Activated naive CD8-positive, alpha-beta T cell treated with anti-CD3 and anti-CD28 coated beads, Interleukin-2, amount 10 ng/mL, durations not matched to agents 7 days and 5 days (primary cell): ENCODE results near the gene CUL3. TPM values are rescaled to one million over a fixed set of nuclear protein-coding genes. Genes with fewer than 3 reads are reported as not detected.

Source experiments
- ATAC-seq: fragments of 150-1000 bp; cut with Tn5 transposase; one replicate; pipeline ENCODE4 v1.10.0; 2021; ENCODE audit warnings: low read depth, moderate library complexity
- POLR2A ChIA-PET: fragments of 350-600 bp; sonication (Branson Sonifier 250); formaldehyde crosslinking; loops from one replicate; lab custom pipeline; 2021; ENCODE audit warnings: antibody characterized with exemption; lab: Charles Lee
- DNase-seq: peaks from one replicate; pipeline ENCODE4 v3.0.0; 2021
- H3K27ac Mint-ChIP-seq: one replicate; pipeline ENCODE4 v1.8.0; 2022; ENCODE audit warnings: mild to moderate bottlenecking, mixed read lengths
- H3K27me3 Mint-ChIP-seq: one replicate; pipeline ENCODE4 v1.8.0; 2022; ENCODE audit warnings: mild to moderate bottlenecking, moderate library complexity, mixed read lengths
- H3K36me3 Mint-ChIP-seq: one replicate; pipeline ENCODE4 v1.8.0; 2021; ENCODE audit warnings: mild to moderate bottlenecking, mixed read lengths
- H3K4me1 Mint-ChIP-seq: one replicate; pipeline ENCODE4 v1.8.0; 2021; ENCODE audit warnings: mixed read lengths
- H3K4me3 Mint-ChIP-seq: one replicate; pipeline ENCODE4 v1.8.0; 2022; ENCODE audit warnings: mild to moderate bottlenecking, moderate library complexity, mixed read lengths
- H3K9me3 Mint-ChIP-seq: one replicate; pipeline ENCODE4 v1.8.0; 2021; ENCODE audit warnings: mixed read lengths
- total RNA-seq, 2 experiments: library from RNA; stranded (reverse); gene quantifications; one replicate each; pipeline ENCODE4 v1.2.3, GENCODE V29; 2021

CUL3 gene
- total RNA-seq, 2 experiments from 2014 or later = 78.4 to 81.5 TPM

DNA sequence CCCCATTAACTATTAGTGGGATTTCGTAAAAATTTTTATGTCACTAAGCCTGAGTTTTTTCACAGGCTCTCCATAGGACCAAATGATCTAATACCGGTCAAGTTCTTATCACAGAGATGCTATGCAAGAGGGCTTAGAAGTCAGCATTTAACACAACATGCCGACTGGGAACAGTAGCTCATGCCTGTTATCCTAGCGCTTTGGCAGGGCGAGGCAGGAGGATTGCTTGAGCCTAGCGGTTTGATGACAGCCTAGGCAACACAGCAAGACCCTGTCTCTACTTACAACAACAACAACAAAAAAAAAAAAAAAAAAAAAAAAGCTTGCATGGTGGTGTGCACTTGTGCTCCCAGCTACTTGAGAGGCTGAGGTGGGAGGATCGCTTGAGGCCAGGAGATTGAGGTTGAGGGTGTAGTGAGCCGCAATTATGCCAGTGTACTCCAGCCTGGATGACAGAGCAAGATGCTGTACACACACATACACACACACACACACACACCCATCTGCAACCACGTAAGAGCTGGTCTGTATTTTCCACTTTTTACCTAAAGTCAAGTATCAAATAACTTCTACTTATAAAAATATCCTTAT, 115.7 kb downstream of the CUL3 start:
- peaks cover 7% of the 10 kb centered on the region for H3K36me3 Mint-ChIP-seq
- DNase-seq (no peak), ATAC-seq (no peak)
- no peak overlapping the region for H3K27ac Mint-ChIP-seq
- H3K9me3 Mint-ChIP-seq = peaks cover 3% of the 10 kb centered on the region
- POLR2A ChIA-PET = interaction anchor here (0.6 kb wide), 1 partner anchor 34 kb away, joined by 3 read pairs; no protein-coding TSS in a partner anchor
- no peaks in the 10 kb centered on the region for H3K27me3 Mint-ChIP-seq
- H3K4me3 Mint-ChIP-seq = no peak overlapping the region
- peaks cover 2% of the 10 kb centered on the region for H3K4me1 Mint-ChIP-seq

DNA sequence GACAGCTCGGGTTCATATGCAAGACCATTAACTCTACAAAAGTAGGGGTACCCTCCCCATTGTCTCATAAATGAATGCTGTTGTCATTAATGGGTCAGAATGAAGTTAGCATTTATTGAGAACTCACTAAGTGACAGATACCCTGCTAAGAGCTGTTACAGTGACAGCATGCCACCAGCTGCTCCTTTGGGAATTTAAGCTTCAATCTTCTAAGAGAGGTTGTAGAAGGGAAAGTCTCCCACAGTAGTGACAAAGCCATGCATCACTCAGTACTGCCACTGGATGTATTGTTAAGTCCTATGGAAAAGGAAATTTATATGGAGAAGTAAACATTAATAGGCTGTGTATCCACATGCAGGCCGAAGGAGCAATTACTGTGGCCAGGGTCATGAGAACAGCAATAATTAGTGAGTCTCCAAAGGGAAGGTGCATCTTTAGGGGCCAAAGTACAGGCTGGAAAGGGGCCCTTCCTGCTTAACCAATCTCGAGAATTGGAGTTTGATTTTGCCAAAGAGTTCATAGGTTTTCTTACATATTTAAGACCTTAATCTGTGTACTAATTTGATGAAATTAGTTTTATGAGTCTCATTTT, 118.8 kb downstream of the CUL3 start:
- no peak for ATAC-seq

DNA sequence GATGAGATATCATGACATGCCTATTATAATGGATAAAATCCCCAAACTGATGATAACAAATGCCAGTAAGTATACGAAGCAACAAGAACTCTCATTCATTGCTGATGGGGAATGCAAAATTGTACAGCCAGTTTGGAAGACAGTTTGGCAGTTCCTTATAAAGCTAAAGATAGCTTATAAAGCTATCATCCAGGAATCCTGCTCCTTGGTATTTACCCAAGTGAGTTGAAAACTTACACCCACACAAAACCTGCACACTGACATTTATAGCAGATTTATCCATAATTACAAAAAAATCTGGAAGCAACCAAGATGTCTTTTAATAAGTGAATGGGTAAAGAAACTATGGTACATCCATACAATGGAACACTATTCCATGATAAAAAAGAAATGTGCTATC, 123.8 kb downstream of the CUL3 start:
- Mint-ChIP-seq H3K4me1 (peaks cover 5% of the 10 kb centered on the region), H3K27me3 (peaks cover 15% of the 10 kb centered on the region)
- POLR2A ChIA-PET = no interaction called here

More for the DNA sequence above, 118.8 kb downstream of the CUL3 start:
- H3K4me1 Mint-ChIP-seq = peaks cover 5% of the 10 kb centered on the region
- H3K4me3 Mint-ChIP-seq = no peak overlapping the region
- DNase-seq = no peak
- H3K9me3 Mint-ChIP-seq = peaks cover 6% of the 10 kb centered on the region
- H3K36me3 Mint-ChIP-seq = no peaks in the 10 kb centered on the region
- POLR2A ChIA-PET = no interaction called here
- peaks cover 3% of the 10 kb centered on the region for H3K27me3 Mint-ChIP-seq
- H3K27ac Mint-ChIP-seq = no peak overlapping the region

DNA sequence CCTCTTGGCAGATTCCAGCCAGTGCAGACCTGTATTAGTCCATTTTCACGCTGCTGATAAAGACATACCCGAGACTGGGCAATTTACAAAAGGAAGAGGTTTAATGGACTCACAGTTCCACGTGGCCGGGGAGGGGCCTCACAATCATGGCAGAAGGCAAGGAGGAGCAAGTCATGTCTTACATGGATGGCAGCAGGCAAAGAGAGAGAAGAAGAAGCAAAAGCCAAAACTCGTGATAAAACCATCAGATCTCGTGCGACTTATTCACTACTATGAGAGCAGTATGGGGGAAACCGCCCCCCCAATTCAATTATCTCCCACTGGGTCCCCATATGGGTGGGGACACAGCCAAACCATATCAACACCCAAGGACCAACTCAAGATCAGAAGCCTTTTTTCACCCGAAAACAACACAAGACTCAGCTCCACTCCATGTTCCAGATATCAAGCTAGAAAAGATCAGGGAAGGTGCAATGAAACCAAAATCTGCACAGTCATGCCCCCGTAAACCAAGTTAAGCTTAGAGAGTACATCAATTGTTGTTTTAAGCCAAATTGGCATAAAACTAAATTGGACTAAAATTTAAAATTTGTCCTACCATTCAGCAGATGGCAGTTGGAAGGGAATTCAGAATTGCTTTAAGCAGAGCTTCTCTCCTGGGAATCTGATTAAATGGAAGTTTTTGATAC, 127.6 kb downstream of the CUL3 start:
- no peak overlapping the region for H3K27ac Mint-ChIP-seq
- H3K4me1 Mint-ChIP-seq = no peaks in the 10 kb centered on the region
- no peak for DNase-seq
- H3K9me3 Mint-ChIP-seq = peaks cover 3% of the 10 kb centered on the region
- H3K27me3 Mint-ChIP-seq = peaks cover 20% of the 10 kb centered on the region
- peaks cover 3% of the 10 kb centered on the region for H3K36me3 Mint-ChIP-seq
- no peak for ATAC-seq
- POLR2A ChIA-PET = no interaction called here
- H3K4me3 Mint-ChIP-seq = no peak overlapping the region

More for the DNA sequence above, 123.8 kb downstream of the CUL3 start:
- Mint-ChIP-seq H3K4me3 (no peak overlapping the region), H3K27ac (no peak overlapping the region), H3K36me3 (peaks cover 3% of the 10 kb centered on the region), H3K9me3 (peaks cover 10% of the 10 kb centered on the region)
- no peak for ATAC-seq
- no peak for DNase-seq

DNA sequence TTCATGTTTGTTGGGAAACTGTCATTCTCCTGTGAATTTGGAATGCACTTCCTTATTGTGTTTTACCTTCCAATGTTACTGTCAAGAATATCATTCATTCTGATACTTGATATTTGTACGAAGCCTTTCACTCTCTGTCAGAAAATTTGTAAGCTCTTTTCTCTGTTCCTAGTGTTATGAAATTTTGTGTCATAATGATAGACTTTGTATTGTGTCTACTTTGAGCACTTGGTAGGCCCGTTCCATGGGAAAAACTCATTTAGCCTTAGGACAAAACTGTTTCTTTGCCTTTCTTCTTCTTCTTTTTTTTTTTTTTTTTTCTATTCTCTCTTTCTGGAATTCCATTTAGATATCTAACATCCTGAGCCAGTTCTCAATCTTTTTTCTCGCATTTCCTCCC, 131.3 kb downstream of the CUL3 start:
- Mint-ChIP-seq H3K4me1 (no peaks in the 10 kb centered on the region), H3K9me3 (peaks cover 3% of the 10 kb centered on the region), H3K27ac (no peak overlapping the region), H3K4me3 (no peak overlapping the region), H3K36me3 (peaks cover 3% of the 10 kb centered on the region), H3K27me3 (peaks cover 14% of the 10 kb centered on the region)
- POLR2A ChIA-PET = no interaction called here
- DNase-seq (no peak), ATAC-seq (no peak)

DNA sequence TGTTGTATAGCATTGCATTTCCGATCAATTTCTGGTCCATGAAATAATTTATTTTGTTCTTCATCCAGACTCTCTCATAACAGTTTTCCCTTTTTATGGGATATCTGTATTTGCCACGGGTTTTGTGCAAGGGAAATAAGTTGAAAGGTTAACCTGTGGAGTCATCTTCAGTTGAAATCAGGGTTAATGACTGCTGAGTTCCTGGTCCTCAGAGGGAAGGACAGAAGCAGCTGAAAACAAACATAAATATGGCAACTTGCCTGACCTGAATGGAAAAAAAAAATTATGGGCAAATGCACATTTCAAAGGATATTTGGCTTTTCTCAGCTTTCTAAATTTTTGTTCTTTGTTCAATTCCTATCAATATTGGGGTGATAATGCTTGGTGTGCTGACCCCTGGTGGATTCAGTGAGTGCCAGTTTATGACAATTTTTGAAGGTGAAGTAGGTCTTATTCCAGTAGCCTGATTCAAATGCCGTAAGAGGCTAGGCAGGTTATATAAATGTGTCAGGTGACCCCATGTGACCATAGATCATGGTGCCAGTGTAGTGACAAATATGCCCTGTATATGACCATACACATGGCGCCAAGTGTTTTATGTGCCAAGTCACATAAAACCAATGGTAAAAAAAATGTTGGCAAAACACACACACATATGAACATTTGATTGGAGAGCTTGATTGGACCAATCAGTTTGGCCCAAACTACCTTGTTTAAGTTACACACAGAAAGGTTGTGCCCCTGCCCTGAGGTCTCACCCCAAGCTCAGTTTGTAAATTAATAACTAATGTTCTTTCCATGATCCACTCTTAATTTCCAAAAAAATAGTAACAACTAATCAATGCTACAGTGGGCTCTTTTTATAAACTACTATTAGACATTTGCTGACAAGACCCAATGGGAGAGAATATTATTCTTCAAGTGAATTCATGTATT, 135.7 kb downstream of the CUL3 start:
- no peaks in the 10 kb centered on the region for H3K9me3 Mint-ChIP-seq
- no peak overlapping the region for H3K4me3 Mint-ChIP-seq
- H3K27ac Mint-ChIP-seq = no peak overlapping the region
- no peak for DNase-seq
- H3K4me1 Mint-ChIP-seq = no peaks in the 10 kb centered on the region
- peaks cover 18% of the 10 kb centered on the region for H3K27me3 Mint-ChIP-seq
- peak; percentile 47 for ATAC-seq
- POLR2A ChIA-PET = no interaction called here
- no peaks in the 10 kb centered on the region for H3K36me3 Mint-ChIP-seq

DNA sequence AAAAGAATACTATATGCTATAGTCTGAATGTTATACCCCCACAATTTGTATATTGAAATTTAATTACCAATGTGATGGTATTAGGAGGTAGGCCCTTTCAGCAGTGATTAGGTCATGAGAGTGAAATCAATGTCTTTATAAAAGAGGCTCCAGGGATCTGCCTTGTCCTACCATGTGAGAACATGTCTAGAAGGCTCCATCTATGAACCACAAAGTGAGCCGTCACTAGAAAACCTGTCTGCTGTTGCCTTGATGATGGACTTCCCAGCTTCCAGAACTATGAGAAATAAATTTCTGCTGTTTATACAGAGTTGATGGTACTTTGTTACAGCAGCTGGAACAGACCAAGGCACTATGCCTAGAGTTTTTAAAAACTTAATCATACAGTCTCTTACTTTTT, 136.9 kb downstream of the CUL3 start:
- H3K27ac Mint-ChIP-seq = no peak overlapping the region
- POLR2A ChIA-PET = no interaction called here
- H3K36me3 Mint-ChIP-seq = no peaks in the 10 kb centered on the region
- no peak overlapping the region for H3K4me3 Mint-ChIP-seq
- no peak for ATAC-seq
- DNase-seq = no peak
- peaks cover 2% of the 10 kb centered on the region for H3K4me1 Mint-ChIP-seq
- H3K27me3 Mint-ChIP-seq = peaks cover 22% of the 10 kb centered on the region
- no peaks in the 10 kb centered on the region for H3K9me3 Mint-ChIP-seq

DNA sequence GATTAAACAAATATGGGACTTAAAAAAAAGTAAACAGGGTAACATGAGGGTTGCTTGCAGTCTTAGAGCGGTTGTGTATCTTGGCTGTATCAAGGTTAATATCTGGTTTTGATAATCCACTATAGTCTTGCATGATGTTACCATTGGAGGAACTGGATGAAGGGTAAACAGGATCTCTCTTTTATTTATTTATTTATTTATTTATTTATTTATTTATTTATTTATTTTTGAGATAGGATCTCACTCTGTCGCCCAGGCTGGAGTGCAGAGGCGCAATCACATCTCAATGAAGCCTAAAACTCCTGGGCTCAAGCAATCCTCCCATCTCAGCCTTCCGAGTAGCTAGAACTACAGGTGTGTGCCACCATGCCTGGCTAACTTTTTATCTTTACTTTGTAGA, 140.4 kb downstream of the CUL3 start:
- Mint-ChIP-seq H3K27me3 (peaks cover 43% of the 10 kb centered on the region), H3K36me3 (no peaks in the 10 kb centered on the region), H3K4me3 (no peak overlapping the region), H3K27ac (no peak overlapping the region), H3K9me3 (no peaks in the 10 kb centered on the region), H3K4me1 (peaks cover 6% of the 10 kb centered on the region)
- ATAC-seq (no peak), DNase-seq (no peak)
- POLR2A ChIA-PET = no interaction called here

DNA sequence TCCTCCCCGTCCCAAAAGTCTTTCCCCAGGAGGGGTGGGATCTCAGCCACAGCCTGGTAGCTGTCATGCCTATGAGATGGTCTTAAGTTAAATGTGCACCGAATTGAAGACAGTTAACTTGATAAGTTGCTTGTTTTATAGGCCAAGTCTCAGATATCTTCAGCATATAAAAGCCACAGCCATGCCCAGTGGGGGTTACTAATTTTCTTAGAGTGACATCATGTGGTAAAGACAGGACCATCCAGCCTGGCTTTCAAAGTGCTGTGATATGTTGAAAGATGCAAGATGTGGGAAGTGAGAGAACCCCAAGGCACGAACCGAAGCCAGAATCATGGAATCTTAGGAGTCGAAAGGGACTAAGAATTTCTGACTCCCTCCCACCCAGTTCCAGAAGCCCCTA, 141.1 kb downstream of the CUL3 start:
- Mint-ChIP-seq H3K4me1 (peaks cover 6% of the 10 kb centered on the region), H3K27me3 (peaks cover 42% of the 10 kb centered on the region), H3K4me3 (peak overlapping the region; percentile 22), H3K9me3 (no peaks in the 10 kb centered on the region), H3K36me3 (no peaks in the 10 kb centered on the region), H3K27ac (no peak overlapping the region)
- POLR2A ChIA-PET = no interaction called here
- DNase-seq (no peak), ATAC-seq (no peak)

DNA sequence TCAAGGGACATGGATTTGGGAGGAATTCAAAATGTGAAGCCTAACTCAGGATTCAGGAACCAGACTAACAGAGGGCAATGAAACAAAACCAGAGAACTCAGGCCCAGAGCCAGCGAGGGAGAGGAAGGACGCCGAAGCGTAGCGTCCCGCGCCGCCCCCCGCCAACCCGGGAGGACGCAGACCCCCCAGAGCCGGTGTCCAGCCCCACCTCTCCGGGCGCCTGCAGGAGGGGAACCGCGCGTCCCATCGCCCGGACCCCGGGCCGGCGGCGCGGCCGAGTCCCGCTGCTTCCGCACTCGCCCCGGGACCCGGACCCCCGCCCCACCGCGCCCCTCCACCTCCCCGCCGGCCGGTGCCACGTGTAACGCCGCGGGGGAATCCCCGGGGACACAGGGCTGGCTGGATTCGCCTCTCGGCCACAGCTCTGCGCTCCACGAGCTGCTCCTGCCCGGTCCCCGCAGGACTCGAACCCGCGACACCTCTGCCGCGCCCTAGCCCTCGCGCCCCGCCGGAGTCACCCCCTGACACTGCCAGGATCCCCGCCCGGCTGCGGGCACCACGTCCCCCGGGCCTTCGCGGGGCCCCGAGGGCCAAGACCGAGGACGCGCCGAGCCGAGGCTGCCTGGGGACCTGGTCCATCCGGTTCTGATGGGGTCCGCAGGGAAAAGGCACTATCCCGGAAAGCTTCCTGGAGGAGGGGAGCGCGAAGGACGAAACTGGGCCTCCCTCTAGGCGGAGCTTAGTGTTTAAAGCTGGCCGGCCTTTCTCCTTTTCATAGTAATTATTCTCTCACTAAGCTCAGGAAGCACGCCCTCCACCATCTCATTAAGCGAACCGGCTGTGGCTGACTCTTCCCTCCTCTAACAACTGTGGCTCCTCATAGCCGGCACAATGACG, 142.8 kb downstream of the CUL3 start:
- POLR2A ChIA-PET = no interaction called here
- peak overlapping the region; percentile 54 for H3K27ac Mint-ChIP-seq
- DNase-seq = peak; percentile 41
- peak; percentile 60 for ATAC-seq
- peaks cover 6% of the 10 kb centered on the region for H3K4me1 Mint-ChIP-seq
- H3K36me3 Mint-ChIP-seq = no peaks in the 10 kb centered on the region
- no peaks in the 10 kb centered on the region for H3K9me3 Mint-ChIP-seq
- H3K27me3 Mint-ChIP-seq = peaks cover 47% of the 10 kb centered on the region
- H3K4me3 Mint-ChIP-seq = peak overlapping the region; percentile 86

DNA sequence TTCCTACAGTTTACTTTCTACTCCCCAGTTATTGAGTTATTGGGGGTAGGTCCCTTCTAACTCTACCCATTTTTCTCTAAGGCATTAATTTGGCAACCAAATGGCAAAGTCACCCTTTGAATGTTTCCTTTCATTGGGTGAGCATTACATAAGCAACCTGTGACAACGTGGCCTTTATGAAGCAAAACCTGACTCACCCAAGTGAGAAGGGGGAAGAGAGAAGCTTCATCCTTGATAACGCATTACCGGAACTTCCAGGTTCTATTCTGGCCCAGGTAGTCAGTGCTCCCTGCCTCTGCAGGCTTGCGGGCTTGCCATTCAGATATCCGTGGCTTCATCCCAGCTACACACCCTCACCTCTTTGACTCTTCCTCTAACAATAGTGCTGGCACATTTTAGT, 144.2 kb downstream of the CUL3 start:
- peaks cover 47% of the 10 kb centered on the region for H3K27me3 Mint-ChIP-seq
- no peak overlapping the region for H3K27ac Mint-ChIP-seq
- no peaks in the 10 kb centered on the region for H3K36me3 Mint-ChIP-seq
- H3K4me3 Mint-ChIP-seq = no peak overlapping the region
- no peaks in the 10 kb centered on the region for H3K9me3 Mint-ChIP-seq
- POLR2A ChIA-PET = interaction anchor here (0.6 kb wide), 1 partner anchor 1225 kb away, joined by 3 read pairs; no protein-coding TSS in a partner anchor
- ATAC-seq (no peak), DNase-seq (no peak)
- peaks cover 6% of the 10 kb centered on the region for H3K4me1 Mint-ChIP-seq

DNA sequence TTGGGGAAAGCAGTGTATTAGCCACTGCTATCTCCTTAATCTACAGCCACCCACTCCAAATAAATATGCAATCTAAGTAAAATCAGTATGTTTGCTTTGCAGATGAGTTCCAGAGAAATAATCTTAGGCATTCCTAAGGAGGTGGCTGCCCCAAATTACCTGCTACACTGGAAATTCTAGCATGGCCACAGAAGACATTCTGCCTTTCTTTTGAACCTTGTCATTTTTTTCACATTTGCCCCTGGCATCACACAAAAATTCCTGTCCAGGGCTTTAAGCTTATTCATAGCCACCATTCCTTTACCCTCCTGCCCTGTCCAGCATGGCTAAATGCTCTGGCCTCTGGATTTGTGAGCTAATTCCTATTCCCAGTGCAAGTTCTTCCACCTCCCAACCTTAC, 146.4 kb downstream of the CUL3 start:
- POLR2A ChIA-PET = no interaction called here
- Mint-ChIP-seq H3K36me3 (no peaks in the 10 kb centered on the region), H3K4me1 (peaks cover 6% of the 10 kb centered on the region), H3K27ac (no peak overlapping the region), H3K9me3 (no peaks in the 10 kb centered on the region), H3K27me3 (peaks cover 37% of the 10 kb centered on the region), H3K4me3 (no peak overlapping the region)
- DNase-seq (no peak), ATAC-seq (no peak)
